ENCODE results near the gene TMEM72. TPM values are rescaled to one million over a fixed set of nuclear protein-coding genes. Genes with fewer than 3 reads are reported as not detected.

The TMEM72 gene
- total and polyA plus RNA-seq, 2 of the 13 experiments (the other 11 are each of a cell fraction or from before 2014, with no cell fraction given), result 0.04 TPM; not detected in 1

- 0 out of 2 replicates have a peak, but pooled peaks have one; percentile 25 for TF ChIP-seq TIGD3 (CRISPR knock-in tag; IDR thresholded peaks at IDR 0.05; ENCODE audit: borderline replicate concordance)
- TF ChIP-seq MEIS2 (CRISPR knock-in tag; IDR thresholded peaks at IDR 0.05), result peak; percentile 100
- peak; percentile 77; the same call in 1 of the 2 replicates for TF ChIP-seq SIN3A (IDR thresholded peaks at IDR 0.05; ENCODE audit: borderline replicate concordance, low read depth, low read length)
- 0 out of 2 replicates have a peak, but pooled peaks have one; percentile 52 for TF ChIP-seq HES4 (CRISPR knock-in tag; IDR thresholded peaks at IDR 0.05; ENCODE audit: borderline replicate concordance)
- no peak for TF ChIP-seq CREB3 (CRISPR knock-in tag; IDR thresholded peaks at IDR 0.05)
- TF ChIP-seq ELF3 (CRISPR knock-in tag; IDR thresholded peaks at IDR 0.05), result peak; percentile 83; the same call in 1 of the 2 replicates
- TF ChIP-seq ZNF362 (CRISPR knock-in tag; IDR thresholded peaks at IDR 0.05; ENCODE audit: borderline replicate concordance), result peak; percentile 34; the same call in 1 of the 2 replicates
- TF ChIP-seq RAD51 (IDR thresholded peaks at IDR 0.05; ENCODE audit: borderline replicate concordance), result no peak
- peak; percentile 38 for TF ChIP-seq CEBPG (CRISPR knock-in tag; IDR thresholded peaks at IDR 0.05)
- peak; percentile 43; the same call in 1 of the 2 replicates for TF ChIP-seq KMT2B (CRISPR knock-in tag; IDR thresholded peaks at IDR 0.05)
- no peak for TF ChIP-seq ZNF775 (CRISPR knock-in tag; IDR thresholded peaks at IDR 0.05; ENCODE audit: borderline replicate concordance)
- TF ChIP-seq ZNF780A (CRISPR knock-in tag; IDR thresholded peaks at IDR 0.05), result no peak
- peak; percentile 97 for TF ChIP-seq RARA (CRISPR knock-in tag; IDR thresholded peaks at IDR 0.05)
- peak; percentile 58 for TF ChIP-seq GABPB1 (CRISPR knock-in tag; IDR thresholded peaks at IDR 0.05)
- TF ChIP-seq ATF4 (CRISPR knock-in tag; IDR thresholded peaks at IDR 0.05), result peak in 1 of 2 experiments; percentile 82; a peak in 1 of 4 replicates
- TF ChIP-seq TRIM22 (IDR thresholded peaks at IDR 0.05), result no peak
- TF ChIP-seq ATF3 (CRISPR knock-in tag; IDR thresholded peaks at IDR 0.05), result 0 out of 2 replicates have a peak, but pooled peaks have one; percentile 14
- peak; percentile 64; the same call in 1 of the 2 replicates for TF ChIP-seq ZNF451 (CRISPR knock-in tag; IDR thresholded peaks at IDR 0.05)
- TF ChIP-seq ZNF124 (CRISPR knock-in tag; IDR thresholded peaks at IDR 0.05), result peak; percentile 96
- TF ChIP-seq ZNF549 (CRISPR knock-in tag; IDR thresholded peaks at IDR 0.05), result no peak
- no peak for TF ChIP-seq FOSL1 (CRISPR knock-in tag; IDR thresholded peaks at IDR 0.05; ENCODE audit: borderline replicate concordance)
- no peak for TF ChIP-seq IRX3 (CRISPR knock-in tag; IDR thresholded peaks at IDR 0.05; ENCODE audit: borderline replicate concordance, low read depth)
These were observed 67.6 kb downstream of the TMEM72 start, which contains the start of gene DEPP1 (continued) for GRCh38 chr10:44978570-44979280.
